ENCODE results near the gene SNRNP40. TPM values are rescaled to one million over a fixed set of nuclear protein-coding genes. Genes with fewer than 3 reads are reported as not detected.

SNRNP40 gene
- total and polyA plus RNA-seq, 5 donors from 2014 or later = 48.3 to 128 (median 108) TPM

GRCh38 chr1:31239653-31240241 is 56.8 kb downstream of the SNRNP40 start, which contains the start of gene NKAIN1:
TSS of gene NKAIN1 (minus strand) at chr1:31239887. CDS start at chr1:31239547, 340 bp downstream.
- DNase-seq (no peak), ATAC-seq (ENCODE audit: low read depth in 2 of 2) (no peak)
- Mint-ChIP-seq H3K4me1 (peaks cover 0 to 22% (median 8%) of the 10 kb centered on the region in 4 donors), H3K9me3 (peaks cover 0 to 2% (median 0%) of the 10 kb centered on the region in 7 donors), H3K4me3 (peak within 1 kb of the TSS in 3 of 4 donors; percentile 63 to 78 (median 72)), H3K36me3 (no peaks in the 10 kb centered on the region), H3K27ac (peak within 1 kb of the TSS in 1 of 3 donors; percentile 26), H3K27me3 (peaks cover 62% of the 10 kb centered on the region)
- Histone ChIP-seq H3K27me3 (ENCODE audit: control insufficient read depth, insufficient read depth, low read length) (peaks cover 22% of the 10 kb centered on the region), H3K27ac (ENCODE audit: insufficient read depth, low read length, poor library complexity, severe bottlenecking) (no peak within 1 kb of the TSS), H3K9me3 (ENCODE audit: control insufficient read depth in 2 of 2, low read length in 2 of 2) (no peaks in the 10 kb centered on the region), H3K36me3 (ENCODE audit: control insufficient read depth, insufficient read depth, low read length) (no peaks in the 10 kb centered on the region), H3K4me1 (ENCODE audit: control insufficient read depth, insufficient read depth, low read length, poor library complexity, severe bottlenecking) (peaks cover 6% of the 10 kb centered on the region), H3K4me3 (ENCODE audit: low read depth, low read length) (no peak within 1 kb of the TSS)

- Mint-ChIP-seq H3K36me3 (no peaks in the 10 kb centered on the region), H3K4me3 (peak overlapping the region in 3 of 4 donors; percentile 63 to 78 (median 68)), H3K4me1 (peaks cover 0 to 22% (median 8%) of the 10 kb centered on the region in 4 donors), H3K27ac (no peak overlapping the region), H3K27me3 (peaks cover 66% of the 10 kb centered on the region), H3K9me3 (peaks cover 0 to 2% (median 0%) of the 10 kb centered on the region in 7 donors)
- no peaks in the 10 kb centered on the region for H3K36me3 ChIP-seq (ENCODE audit: control insufficient read depth, insufficient read depth, low read length)
- H3K4me3 ChIP-seq (ENCODE audit: low read depth, low read length) = no peak overlapping the region
- no peaks in the 10 kb centered on the region for H3K9me3 ChIP-seq (ENCODE audit: control insufficient read depth in 2 of 2, low read length in 2 of 2)
- H3K27me3 ChIP-seq (ENCODE audit: control insufficient read depth, insufficient read depth, low read length) = peaks cover 24% of the 10 kb centered on the region
- ATAC-seq (ENCODE audit: low read depth in 2 of 2) (no peak), DNase-seq (peak in 1 of 3 donors; percentile 9)
- no peak overlapping the region for H3K27ac ChIP-seq (ENCODE audit: insufficient read depth, low read length, poor library complexity, severe bottlenecking)
- peaks cover 6% of the 10 kb centered on the region for H3K4me1 ChIP-seq (ENCODE audit: control insufficient read depth, insufficient read depth, low read length, poor library complexity, severe bottlenecking)
These were observed 57.5 kb downstream of the SNRNP40 start for GRCh38 chr1:31238986-31239613.

GRCh38 chr1:31238612-31238985 is 58.0 kb downstream of the SNRNP40 start:
- Mint-ChIP-seq H3K27ac (no peak overlapping the region), H3K4me3 (peak overlapping the region in 3 of 4 donors; percentile 63 to 78 (median 68)), H3K27me3 (peaks cover 70% of the 10 kb centered on the region), H3K36me3 (no peaks in the 10 kb centered on the region), H3K4me1 (peaks cover 0 to 22% (median 8%) of the 10 kb centered on the region in 4 donors), H3K9me3 (peaks cover 0 to 2% (median 0%) of the 10 kb centered on the region in 7 donors)
- Histone ChIP-seq H3K9me3 (ENCODE audit: control insufficient read depth in 2 of 2, low read length in 2 of 2) (no peaks in the 10 kb centered on the region), H3K36me3 (ENCODE audit: control insufficient read depth, insufficient read depth, low read length) (no peaks in the 10 kb centered on the region), H3K4me1 (ENCODE audit: control insufficient read depth, insufficient read depth, low read length, poor library complexity, severe bottlenecking) (peaks cover 6% of the 10 kb centered on the region), H3K27me3 (ENCODE audit: control insufficient read depth, insufficient read depth, low read length) (peaks cover 24% of the 10 kb centered on the region), H3K27ac (ENCODE audit: insufficient read depth, low read length, poor library complexity, severe bottlenecking) (no peak overlapping the region), H3K4me3 (ENCODE audit: low read depth, low read length) (no peak overlapping the region)
- DNase-seq = no peak
- ATAC-seq (ENCODE audit: low read depth in 2 of 2) = no peak

GRCh38 chr1:31234870-31235269 is 61.7 kb downstream of the SNRNP40 start:
- Histone ChIP-seq H3K27ac (ENCODE audit: insufficient read depth, low read length, poor library complexity, severe bottlenecking) (no peak overlapping the region), H3K4me1 (ENCODE audit: control insufficient read depth, insufficient read depth, low read length, poor library complexity, severe bottlenecking) (peaks cover 6% of the 10 kb centered on the region), H3K36me3 (ENCODE audit: control insufficient read depth, insufficient read depth, low read length) (no peaks in the 10 kb centered on the region), H3K27me3 (ENCODE audit: control insufficient read depth, insufficient read depth, low read length) (peaks cover 14% of the 10 kb centered on the region), H3K4me3 (ENCODE audit: low read depth, low read length) (no peak overlapping the region), H3K9me3 (ENCODE audit: control insufficient read depth in 2 of 2, low read length in 2 of 2) (no peaks in the 10 kb centered on the region)
- H3K4me1 Mint-ChIP-seq = peaks cover 0 to 10% (median 3%) of the 10 kb centered on the region in 4 donors
- H3K27me3 Mint-ChIP-seq = peaks cover 43% of the 10 kb centered on the region
- ATAC-seq (ENCODE audit: low read depth in 2 of 2) = no peak
- H3K9me3 Mint-ChIP-seq = peaks cover 0 to 2% (median 0%) of the 10 kb centered on the region in 7 donors
- no peak overlapping the region for H3K27ac Mint-ChIP-seq
- no peak overlapping the region for H3K4me3 Mint-ChIP-seq
- no peaks in the 10 kb centered on the region for H3K36me3 Mint-ChIP-seq
- no peak for DNase-seq

DNA sequence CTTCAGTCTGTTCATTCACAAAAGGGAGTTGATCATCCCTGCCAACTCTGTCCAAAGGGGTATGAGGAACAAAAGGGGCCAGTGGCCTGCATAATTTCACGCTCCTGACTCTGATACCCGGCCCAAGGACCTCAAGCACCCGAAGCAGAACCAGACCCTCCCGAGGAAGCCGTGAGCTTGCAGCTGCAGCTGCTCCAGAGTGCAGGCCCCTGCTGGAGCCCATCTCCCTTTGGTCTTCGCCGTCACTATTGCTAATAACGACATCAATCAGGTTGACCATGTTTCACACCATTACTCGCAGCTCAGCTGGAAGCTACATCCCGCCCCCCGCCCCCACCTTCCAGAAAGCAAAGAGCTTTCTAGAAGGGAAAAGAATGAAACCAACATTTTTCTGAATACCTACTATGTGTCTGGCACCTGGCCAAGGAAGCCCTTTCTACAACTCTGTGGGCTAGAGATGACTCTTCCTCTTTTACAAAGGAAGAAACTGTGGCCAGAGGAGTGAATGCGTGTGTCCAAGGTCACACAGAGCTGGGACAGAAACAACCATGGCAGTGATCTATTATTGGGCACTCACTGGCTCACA is 62.4 kb downstream of the SNRNP40 start:
- Mint-ChIP-seq H3K27me3 (peaks cover 42% of the 10 kb centered on the region), H3K36me3 (no peaks in the 10 kb centered on the region)

DNA sequence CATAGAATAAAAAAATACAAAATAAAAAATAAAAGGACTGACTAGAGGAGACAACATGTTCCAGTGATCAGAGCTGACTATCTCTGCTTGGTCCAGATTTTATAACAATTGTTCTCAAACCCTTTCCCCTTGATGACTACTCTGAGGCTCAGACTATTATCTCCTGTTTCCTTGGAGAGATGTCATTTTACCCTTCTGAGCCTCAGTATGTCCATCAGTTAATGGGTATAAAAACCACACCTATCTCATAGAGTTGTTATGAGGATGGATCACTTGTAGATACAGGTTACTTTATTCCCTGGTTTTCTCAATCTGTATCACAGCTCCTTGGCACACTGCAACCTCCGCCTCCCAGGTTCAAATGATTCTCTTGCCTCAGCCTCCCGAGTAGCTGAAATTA is 63.9 kb downstream of the SNRNP40 start:
- Mint-ChIP-seq H3K9me3 (no peaks in the 10 kb centered on the region), H3K4me1 (no peaks in the 10 kb centered on the region), H3K27ac (no peak overlapping the region), H3K4me3 (no peak overlapping the region), H3K36me3 (no peaks in the 10 kb centered on the region), H3K27me3 (peaks cover 27% of the 10 kb centered on the region)
- H3K4me1 ChIP-seq (ENCODE audit: control insufficient read depth, insufficient read depth, low read length, poor library complexity, severe bottlenecking) = no peaks in the 10 kb centered on the region
- H3K36me3 ChIP-seq (ENCODE audit: control insufficient read depth, insufficient read depth, low read length) = no peaks in the 10 kb centered on the region
- DNase-seq = no peak
- H3K27ac ChIP-seq (ENCODE audit: insufficient read depth, low read length, poor library complexity, severe bottlenecking) = no peak overlapping the region
- ATAC-seq (ENCODE audit: low read depth in 2 of 2) = no peak
- no peak overlapping the region for H3K4me3 ChIP-seq (ENCODE audit: low read depth, low read length)
- peaks cover 6% of the 10 kb centered on the region for H3K27me3 ChIP-seq (ENCODE audit: control insufficient read depth, insufficient read depth, low read length)
- H3K9me3 ChIP-seq (ENCODE audit: control insufficient read depth in 2 of 2, low read length in 2 of 2) = no peaks in the 10 kb centered on the region

More for the DNA sequence above, 62.4 kb downstream of the SNRNP40 start:
- H3K27ac Mint-ChIP-seq = no peak overlapping the region
- Histone ChIP-seq H3K27ac (ENCODE audit: insufficient read depth, low read length, poor library complexity, severe bottlenecking) (no peak overlapping the region), H3K4me1 (ENCODE audit: control insufficient read depth, insufficient read depth, low read length, poor library complexity, severe bottlenecking) (peaks cover 5% of the 10 kb centered on the region), H3K9me3 (ENCODE audit: control insufficient read depth in 2 of 2, low read length in 2 of 2) (no peaks in the 10 kb centered on the region), H3K4me3 (ENCODE audit: low read depth, low read length) (no peak overlapping the region), H3K36me3 (ENCODE audit: control insufficient read depth, insufficient read depth, low read length) (no peaks in the 10 kb centered on the region), H3K27me3 (ENCODE audit: control insufficient read depth, insufficient read depth, low read length) (peaks cover 14% of the 10 kb centered on the region)
- H3K4me3 Mint-ChIP-seq = no peak overlapping the region
- H3K4me1 Mint-ChIP-seq = peaks cover 0 to 10% (median 3%) of the 10 kb centered on the region in 4 donors
- DNase-seq (no peak), ATAC-seq (ENCODE audit: low read depth in 2 of 2) (no peak)
- peaks cover 0 to 2% (median 0%) of the 10 kb centered on the region in 7 donors for H3K9me3 Mint-ChIP-seq

GRCh38 chr1:31231802-31232201 is 64.8 kb downstream of the SNRNP40 start:
- H3K36me3 ChIP-seq (ENCODE audit: control insufficient read depth, insufficient read depth, low read length) = no peaks in the 10 kb centered on the region
- no peak overlapping the region for H3K4me3 ChIP-seq (ENCODE audit: low read depth, low read length)
- H3K9me3 ChIP-seq (ENCODE audit: control insufficient read depth in 2 of 2, low read length in 2 of 2) = no peaks in the 10 kb centered on the region
- Mint-ChIP-seq H3K4me3 (no peak overlapping the region), H3K36me3 (no peaks in the 10 kb centered on the region), H3K27me3 (peaks cover 22% of the 10 kb centered on the region), H3K9me3 (no peaks in the 10 kb centered on the region), H3K4me1 (no peaks in the 10 kb centered on the region), H3K27ac (no peak overlapping the region)
- H3K27me3 ChIP-seq (ENCODE audit: control insufficient read depth, insufficient read depth, low read length) = peaks cover 6% of the 10 kb centered on the region
- DNase-seq (no peak), ATAC-seq (ENCODE audit: low read depth in 2 of 2) (no peak)
- H3K4me1 ChIP-seq (ENCODE audit: control insufficient read depth, insufficient read depth, low read length, poor library complexity, severe bottlenecking) = no peaks in the 10 kb centered on the region
- H3K27ac ChIP-seq (ENCODE audit: insufficient read depth, low read length, poor library complexity, severe bottlenecking) = no peak overlapping the region
